B cell (primary cell): ENCODE measurements around the gene ERI3. TPM values are rescaled to one million over a fixed set of nuclear protein-coding genes. Genes with fewer than 3 reads are reported as not detected.

Source experiments
- ATAC-seq: fragments of 200-7000 bp; cut with Tn5 transposase; one replicate; pipeline ENCODE4 v1.10.0; 2021; ENCODE audit warnings: low read depth, mild to moderate bottlenecking, moderate number of reproducible peaks, moderate library complexity
- CTCF ChIA-PET: fragments of 350-600 bp; sonication (Branson Sonifier 250); formaldehyde crosslinking; loops from one replicate; lab custom pipeline; 2021; ENCODE audit warnings: antibody characterized with exemption, inconsistent platforms; lab: Charles Lee
- POLR2A ChIA-PET: fragments of 350-600 bp; sonication (Branson Sonifier 250); formaldehyde crosslinking; loops from one replicate; lab custom pipeline; 2021; ENCODE audit warnings: antibody characterized with exemption; lab: Charles Lee
- DNase-seq: peaks from one replicate; pipeline ENCODE4 v3.0.0; 2013
- H2AFZ ChIP-seq: 2 replicates; pipeline ENCODE4 v1.6.1; 2012; ENCODE audit warnings: mild to moderate bottlenecking, low read depth, low read length; ENCODE audit not compliant: insufficient read depth, poor library complexity, severe bottlenecking
- H3K27ac ChIP-seq, 2 donors: 1 replicate in 1 of 2; 2 replicates in 1 of 2; pipeline ENCODE4 v1.5.1; 2012 to 2013; ENCODE audit warnings: low read length in 2 of 2, mild to moderate bottlenecking in 2 of 2, moderate library complexity in 1 of 2
- H3K27me3 ChIP-seq, 4 experiments: fragments of 200-600 bp in 1 of 4; sonication (generic) in 1 of 4; replicated peaks in 1 of 4; 1 replicate in 2 of 4; 2 replicates in 2 of 4; pipeline versions ENCODE4 v1.6.1 to v1.7.0; 2013 to 2016; ENCODE audit warnings: low read length in 3 of 4, mild to moderate bottlenecking in 2 of 4, mixed read lengths in 1 of 4, moderate library complexity in 1 of 4; ENCODE audit not compliant: insufficient read depth in 4 of 4, control insufficient read depth in 3 of 4; ENCODE audit errors: control extremely low read depth in 1 of 4
- H3K36me3 ChIP-seq, 2 experiments: replicated peaks in 1 of 2; 1 replicate in 1 of 2; 2 replicates in 1 of 2; pipeline versions ENCODE4 v1.6.1 to v1.7.1; 2013; ENCODE audit warnings: low read length in 1 of 2; ENCODE audit not compliant: insufficient read depth in 2 of 2, control insufficient read depth in 1 of 2; ENCODE audit errors: control extremely low read depth in 1 of 2, extremely low read depth in 1 of 2
- H3K4me1 ChIP-seq, 2 donors: fragments of 200-600 bp in 1 of 2; sonication (generic) in 1 of 2; 1 replicate in 1 of 2; 2 replicates in 1 of 2; pipeline versions ENCODE4 v1.5.1 to v1.6.1; 2013 to 2017; ENCODE audit warnings: low read length in 2 of 2; ENCODE audit not compliant: control insufficient read depth in 2 of 2, insufficient read depth in 2 of 2
- H3K4me2 ChIP-seq: replicated peaks from 2 replicates; pipeline ENCODE3; 2012; ENCODE audit warnings: mild to moderate bottlenecking, low read depth, low read length; ENCODE audit not compliant: poor library complexity, severe bottlenecking
- H3K4me3 ChIP-seq, 5 experiments: fragments of 200-600 bp in 1 of 5; sonication (generic) in 1 of 5; 1 replicate in 3 of 5; 2 replicates in 2 of 5; pipeline versions ENCODE4 v1.5.1 to v1.7.0; 2011 to 2016; ENCODE audit warnings: low read length in 4 of 5, mild to moderate bottlenecking in 4 of 5, low read depth in 2 of 5, control low read depth in 1 of 5, moderate library complexity in 1 of 5; ENCODE audit not compliant: insufficient read depth in 1 of 5; ENCODE audit errors: control extremely low read depth in 1 of 5, extremely low read depth in 1 of 5
- H3K79me2 ChIP-seq: fragments of 200-600 bp; sonication (generic); one replicate; pipeline ENCODE4 v1.6.0; 2016; ENCODE audit warnings: low read length; ENCODE audit not compliant: control insufficient read depth, insufficient read depth
- H3K9ac ChIP-seq: fragments of 200-600 bp; sonication (generic); 2 replicates; pipeline ENCODE4 v1.6.1; 2017; ENCODE audit warnings: mild to moderate bottlenecking, low read length, moderate library complexity
- H3K9me3 ChIP-seq, 3 donors: one replicate each; pipeline versions ENCODE4 v1.6.1 to v1.7.1; 2013; ENCODE audit warnings: low read length in 2 of 3; ENCODE audit not compliant: control insufficient read depth in 2 of 3, insufficient read depth in 1 of 3; ENCODE audit errors: control extremely low read depth in 1 of 3
- H4K20me1 ChIP-seq: 2 replicates; pipeline ENCODE4 v1.6.0; 2012; ENCODE audit warnings: mild to moderate bottlenecking, low read length; ENCODE audit not compliant: insufficient read depth, control insufficient read depth, poor library complexity, severe bottlenecking
- H3K27ac Mint-ChIP-seq: one replicate; pipeline ENCODE4 v1.8.0; 2021; ENCODE audit warnings: mixed read lengths
- H3K27me3 Mint-ChIP-seq: one replicate; pipeline ENCODE4 v1.8.0; 2021; ENCODE audit warnings: mixed read lengths
- H3K4me1 Mint-ChIP-seq: one replicate; pipeline ENCODE4 v1.8.0; 2021; ENCODE audit warnings: mixed read lengths
- H3K4me3 Mint-ChIP-seq: one replicate; pipeline ENCODE4 v1.8.0; 2021; ENCODE audit warnings: mixed read lengths
- H3K9me3 Mint-ChIP-seq: one replicate; pipeline ENCODE4 v1.8.0; 2022; ENCODE audit warnings: mixed read lengths; ENCODE audit not compliant: insufficient read depth
- CTCF ChIP-seq: fragments of 200-600 bp; IDR thresholded peaks from one replicate; pipeline ENCODE4 v1.8.0; 2022; ENCODE audit warnings: antibody characterized with exemption, mild to moderate bottlenecking
- EZH2 ChIP-seq: IDR thresholded peaks from 2 replicates; pipeline ENCODE4 v1.6.1; 2012; ENCODE audit warnings: borderline replicate concordance, low read depth, mild to moderate bottlenecking, moderate library complexity, low read length; ENCODE audit not compliant: insufficient read depth, poor library complexity, severe bottlenecking
- WGBS: methylation state at CpG from one replicate; pipeline ENCODE4 v1.1.5; 2013; ENCODE audit warnings: missing lambda C conversion rate; ENCODE audit not compliant: insufficient coverage; 5-methylcytosine and 5-hydroxymethylcytosine counted together
- intact Hi-C: fragments of 100-400 bp; cut with micrococcal nuclease; formaldehyde crosslinking; loops from one replicate; pipeline ENCODE4 v1.10.0; 2022
- polyA plus RNA-seq: library from polyadenylated mRNA; depleted of rRNA; stranded (reverse); fragments of >200 nt; gene quantifications from 2 replicates; pipeline ENCODE4 v1.2.3, GENCODE V29; 2012
- total RNA-seq, 2 donors: library from RNA; stranded (reverse); fragments of 120-200 nt in 1 of 2; gene quantifications; 1 replicate in 1 of 2; 2 replicates in 1 of 2; pipeline versions ENCODE4 v1.2.3 to v1.2.4, GENCODE V29; 2013 to 2022

Gene ERI3
- total and polyA plus RNA-seq, 2 donors (not counting 1 experiment from before 2014, with no cell fraction given): 37.5 to 53.9 TPM

- TF ChIP-seq EZH2 (no peak), CTCF (no peak)
- DNase-seq (no peak), ATAC-seq (no peak)
- Mint-ChIP-seq H3K27ac (no peak overlapping the region), H3K4me1 (peaks cover 17% of the 10 kb centered on the region), H3K27me3 (no peaks in the 10 kb centered on the region), H3K4me3 (no peak overlapping the region), H3K9me3 (no peaks in the 10 kb centered on the region)
- ChIA-PET POLR2A (no interaction called here), CTCF (interaction anchor here (1.0 kb wide), 1 partner anchor 14 kb away, joined by 4 read pairs; the partner anchor contains the start of gene DMAP1)
- 57% methylated on average over 1 of the region's 1 CpG for WGBS
- Histone ChIP-seq H3K4me2 (no peak overlapping the region), H3K27ac (no peak overlapping the region), H3K4me1 (peaks cover 0 to 3% of the 10 kb centered on the region in 2 donors), H3K36me3 (peaks cover 0 to 4% of the 10 kb centered on the region in 2 experiments), H3K79me2 (no peaks in the 10 kb centered on the region), H3K27me3 (no peaks in the 10 kb centered on the region), H3K9ac (no peak overlapping the region), H4K20me1 (no peaks in the 10 kb centered on the region), H3K9me3 (no peaks in the 10 kb centered on the region), H2AFZ (no peak overlapping the region), H3K4me3 (no peak overlapping the region)
- intact Hi-C loops: no loop called here
Measured at GRCh38 chr1:44227211-44227610, 127.8 kb downstream of the ERI3 start.

GRCh38 chr1:44225761-44226160, 129.3 kb downstream of the ERI3 start:
- H3K4me3 ChIP-seq: no peak overlapping the region
- 85% methylated on average over 1 of the region's 2 CpGs for WGBS
- TF ChIP-seq CTCF (no peak), EZH2 (no peak)
- no peak for ATAC-seq
- H3K36me3 ChIP-seq: peaks cover 0 to 17% of the 10 kb centered on the region in 2 experiments
- no peaks in the 10 kb centered on the region for H3K9me3 ChIP-seq
- H3K4me1 ChIP-seq: peaks cover 0 to 3% of the 10 kb centered on the region in 2 donors
- no peak overlapping the region for H2AFZ ChIP-seq
- no peaks in the 10 kb centered on the region for H3K27me3 ChIP-seq
- Mint-ChIP-seq H3K27me3 (no peaks in the 10 kb centered on the region), H3K27ac (no peak overlapping the region), H3K4me1 (peaks cover 17% of the 10 kb centered on the region), H3K4me3 (no peak overlapping the region), H3K9me3 (no peaks in the 10 kb centered on the region)
- no peak overlapping the region for H3K4me2 ChIP-seq
- H3K27ac ChIP-seq: no peak overlapping the region
- no peaks in the 10 kb centered on the region for H4K20me1 ChIP-seq
- ChIA-PET POLR2A (no interaction called here), CTCF (interaction anchor here (1.5 kb wide), 1 partner anchor 8 kb away, joined by 4 read pairs; no protein-coding TSS in a partner anchor)
- intact Hi-C loops: no loop called here
- no peak for DNase-seq
- no peaks in the 10 kb centered on the region for H3K79me2 ChIP-seq
- no peak overlapping the region for H3K9ac ChIP-seq
